ENCODE results near the gene RXFP1.
"Not testable (repeated sequence)": the region's sequence is repeated elsewhere in the genome, so short reads cannot be mapped to it uniquely, and the experiment has no call there.

The RXFP1 gene

GRCh38 chr4:158622251-158622650, 100.6 kb downstream of the RXFP1 start:
- DNase-seq = no peak

GRCh38 chr4:158624889-158625478, 103.3 kb downstream of the RXFP1 start:
- peak; percentile 38 for DNase-seq

- no peak for DNase-seq
Observed at GRCh38 chr4:158625544-158625943, 103.9 kb downstream of the RXFP1 start.

- no peak for DNase-seq
Observed at GRCh38 chr4:158630893-158631292, 109.2 kb downstream of the RXFP1 start.

GRCh38 chr4:158636619-158637018, 114.9 kb downstream of the RXFP1 start:
- no peak for DNase-seq

GRCh38 chr4:158644356-158644755, 122.7 kb downstream of the RXFP1 start:
- DNase-seq = no peak

- DNase-seq = no peak
Observed at GRCh38 chr4:158644760-158645159, 123.1 kb downstream of the RXFP1 start.

GRCh38 chr4:158649111-158649680, 127.5 kb downstream of the RXFP1 start:
- no peak for DNase-seq

- peak; percentile 1 for DNase-seq
Observed at GRCh38 chr4:158652920-158653319, 131.2 kb downstream of the RXFP1 start.

GRCh38 chr4:158656439-158656838, 134.8 kb downstream of the RXFP1 start:
- no peak for DNase-seq

GRCh38 chr4:158657291-158657690, 135.6 kb downstream of the RXFP1 start:
- DNase-seq = no peak

- not testable (repeated sequence) for DNase-seq
Observed at GRCh38 chr4:158663255-158663654, 141.6 kb downstream of the RXFP1 start.

- DNase-seq = not testable (repeated sequence)
Observed at GRCh38 chr4:158663707-158664625, 142.3 kb downstream of the RXFP1 start.

- DNase-seq = no peak
Observed at GRCh38 chr4:158664806-158665205, 143.1 kb downstream of the RXFP1 start.

- DNase-seq = no peak
Observed at GRCh38 chr4:158666892-158667291, 145.2 kb downstream of the RXFP1 start.

- DNase-seq = peak; percentile 27
Observed at GRCh38 chr4:158667651-158668198, 146.0 kb downstream of the RXFP1 start.

- DNase-seq = no peak
Observed at GRCh38 chr4:158669310-158669709, 147.6 kb downstream of the RXFP1 start.

GRCh38 chr4:158670975-158671664, 149.4 kb downstream of the RXFP1 start:
- DNase-seq = peak; percentile 48

GRCh38 chr4:158671665-158671914, 149.9 kb downstream of the RXFP1 start, which contains the start of gene C4orf46:
C4orf46 (minus strand) TSS chr4:158671887; CDS start chr4:158671801, 86 bp downstream.
- no peak for DNase-seq

GRCh38 chr4:158671915-158672806, 150.5 kb downstream of the RXFP1 start, which contains the start of gene ETFDH:
ETFDH (plus strand) TSS chr4:158672296; CDS start chr4:158672457, 161 bp downstream.
- DNase-seq = peak; percentile 100

- no peak for DNase-seq
Observed at GRCh38 chr4:158673633-158674032, 152.0 kb downstream of the RXFP1 start.

GRCh38 chr4:158676076-158676475, 154.4 kb downstream of the RXFP1 start:
- DNase-seq = no peak

All from CD4-positive, alpha-beta T cell treated with Interleukin-4 for 4 hours (primary cell).